Peyer's patch (tissue), 4 donors: Measurements from ENCODE around the gene SMAP2. TPM values are rescaled to one million over a fixed set of nuclear protein-coding genes. Genes with fewer than 3 reads are reported as not detected.

Source experiments
- DNase-seq, 3 donors: peaks; one replicate each; pipeline ENCODE4 v3.0.0-alpha.2; 2017 to 2019
- H3K27ac ChIP-seq, 4 donors: fragments of 200-600 bp; sonication (generic); one replicate each; pipeline ENCODE4 v1.5.1; 2016 to 2019
- H3K27me3 ChIP-seq, 2 donors: fragments of 200-600 bp; sonication (generic); one replicate each; pipeline ENCODE4 v1.5.1; 2019
- H3K36me3 ChIP-seq, 3 donors: fragments of 200-600 bp; sonication (generic); one replicate each; pipeline ENCODE4 v1.5.1; 2016 to 2019
- H3K4me1 ChIP-seq, 4 donors: fragments of 200-600 bp; sonication (generic); one replicate each; pipeline ENCODE4 v1.5.1; 2016 to 2019
- H3K4me3 ChIP-seq, 4 donors: fragments of 200-600 bp; sonication (generic); 1 replicate in 3 of 4; 2 replicates in 1 of 4; pipeline ENCODE4 v1.5.1; 2016 to 2019; ENCODE audit warnings: mild to moderate bottlenecking in 1 of 4
- H3K9me3 ChIP-seq, 4 donors: fragments of 200-600 bp; sonication (generic); one replicate each; pipeline ENCODE4 v1.5.1; 2016 to 2019; ENCODE audit warnings: mild to moderate bottlenecking in 1 of 4
- POLR2A ChIP-seq, 2 donors: fragments of 450-650 bp; IDR thresholded peaks; one replicate each; pipeline ENCODE4 v1.5.1; 2017; ENCODE audit warnings: antibody characterized with exemption in 2 of 2, mild to moderate bottlenecking in 2 of 2, moderate library complexity in 2 of 2
- total RNA-seq, 4 donors: library from RNA; depleted of rRNA; stranded (reverse); fragments of >200 nt; gene quantifications; one replicate each; pipeline ENCODE4 v1.1.0, GENCODE V29; 2016
- TF ChIP-seq, protein P1 (sequence below), 6 experiments: fragments of 450-650 bp in 4 of 6; fragments of 200-600 bp in 2 of 6; sonication (generic) in 1 of 6; IDR thresholded peaks; one replicate each; pipeline ENCODE4 v1.5.1; 2017 to 2019; ENCODE audit warnings: antibody characterized with exemption in 6 of 6, mild to moderate bottlenecking in 3 of 6, moderate library complexity in 1 of 6

Gene SMAP2
- total RNA-seq, 4 donors from 2014 or later = 24.7 to 170 (median 33.7) TPM

DNA sequence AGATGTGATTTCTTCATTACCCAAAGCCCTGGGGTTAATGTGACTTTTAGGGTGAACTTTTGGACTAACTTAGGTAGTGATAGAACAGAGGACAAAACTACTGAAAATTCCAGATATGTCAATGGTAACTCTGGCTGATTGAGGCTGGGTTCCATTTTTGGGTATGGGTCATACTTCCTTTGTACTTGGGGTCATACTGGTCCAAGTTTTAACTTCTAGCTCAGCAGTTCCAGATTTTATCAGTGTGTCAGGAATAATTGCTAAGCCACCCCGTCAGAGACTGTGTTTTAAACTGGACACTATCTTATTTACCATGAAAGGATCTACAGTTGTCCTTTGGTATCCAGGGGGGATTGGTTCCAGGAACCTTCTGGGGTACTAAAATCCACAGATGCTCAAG is 4.0 kb downstream of the SMAP2 start:
- no peak for DNase-seq
- peak overlapping the region in 1 of 4 donors; percentile 26 for H3K4me3 ChIP-seq
- peak overlapping the region in 1 of 4 donors; percentile 100 for H3K27ac ChIP-seq
- TF ChIP-seq POLR2A (IDR thresholded peaks at IDR 0.05) = no peak
- TF ChIP-seq, protein P1, sequence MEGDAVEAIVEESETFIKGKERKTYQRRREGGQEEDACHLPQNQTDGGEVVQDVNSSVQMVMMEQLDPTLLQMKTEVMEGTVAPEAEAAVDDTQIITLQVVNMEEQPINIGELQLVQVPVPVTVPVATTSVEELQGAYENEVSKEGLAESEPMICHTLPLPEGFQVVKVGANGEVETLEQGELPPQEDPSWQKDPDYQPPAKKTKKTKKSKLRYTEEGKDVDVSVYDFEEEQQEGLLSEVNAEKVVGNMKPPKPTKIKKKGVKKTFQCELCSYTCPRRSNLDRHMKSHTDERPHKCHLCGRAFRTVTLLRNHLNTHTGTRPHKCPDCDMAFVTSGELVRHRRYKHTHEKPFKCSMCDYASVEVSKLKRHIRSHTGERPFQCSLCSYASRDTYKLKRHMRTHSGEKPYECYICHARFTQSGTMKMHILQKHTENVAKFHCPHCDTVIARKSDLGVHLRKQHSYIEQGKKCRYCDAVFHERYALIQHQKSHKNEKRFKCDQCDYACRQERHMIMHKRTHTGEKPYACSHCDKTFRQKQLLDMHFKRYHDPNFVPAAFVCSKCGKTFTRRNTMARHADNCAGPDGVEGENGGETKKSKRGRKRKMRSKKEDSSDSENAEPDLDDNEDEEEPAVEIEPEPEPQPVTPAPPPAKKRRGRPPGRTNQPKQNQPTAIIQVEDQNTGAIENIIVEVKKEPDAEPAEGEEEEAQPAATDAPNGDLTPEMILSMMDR (IDR thresholded peaks at IDR 0.05) = no peak
- no peaks in the 10 kb centered on the region for H3K27me3 ChIP-seq
- no peaks in the 10 kb centered on the region for H3K36me3 ChIP-seq
- no peaks in the 10 kb centered on the region for H3K9me3 ChIP-seq
- peaks cover 0 to 27% (median 7%) of the 10 kb centered on the region in 4 donors for H3K4me1 ChIP-seq

DNA sequence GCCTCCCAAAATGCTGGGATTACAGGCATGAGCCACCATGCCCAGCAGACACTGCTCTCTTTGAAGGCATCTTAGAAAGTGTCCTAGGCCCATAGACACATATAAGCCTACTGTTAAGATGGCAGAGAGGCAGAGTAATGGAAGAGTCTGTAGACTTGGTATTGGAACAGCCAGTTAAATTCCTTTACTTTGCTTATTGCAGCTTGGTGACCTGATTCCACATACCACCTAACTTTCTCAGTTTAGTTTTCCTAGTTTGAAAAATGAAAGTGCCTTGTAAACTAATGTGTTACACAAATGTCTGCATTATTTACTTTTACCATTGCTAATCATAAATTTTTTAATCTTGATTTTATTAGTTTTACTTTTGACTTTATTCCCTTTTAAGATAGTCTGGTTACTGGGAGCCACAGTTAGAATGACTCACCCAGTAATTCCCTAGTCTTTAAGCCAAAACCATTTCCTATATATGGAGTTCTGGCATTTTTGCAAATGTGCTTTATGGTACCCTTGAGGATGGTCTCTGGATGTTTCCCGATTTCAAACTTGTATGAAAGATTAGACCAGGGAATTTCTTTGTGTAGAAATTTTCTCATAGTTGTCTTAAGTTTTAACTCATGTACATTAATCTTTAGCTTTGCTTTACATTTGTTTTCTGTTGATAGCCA is 6.4 kb downstream of the SMAP2 start:
- Histone ChIP-seq H3K36me3 (no peaks in the 10 kb centered on the region), H3K27me3 (no peaks in the 10 kb centered on the region), H3K9me3 (no peaks in the 10 kb centered on the region), H3K4me3 (peak overlapping the region in 1 of 4 donors; percentile 14), H3K27ac (peak overlapping the region; percentile 15 to 100 (median 65)), H3K4me1 (peaks cover 0 to 43% (median 13%) of the 10 kb centered on the region in 4 donors)
- no peak for DNase-seq
- TF ChIP-seq, protein P1 (IDR thresholded peaks at IDR 0.05) = no peak
- TF ChIP-seq POLR2A (IDR thresholded peaks at IDR 0.05) = no peak

DNA sequence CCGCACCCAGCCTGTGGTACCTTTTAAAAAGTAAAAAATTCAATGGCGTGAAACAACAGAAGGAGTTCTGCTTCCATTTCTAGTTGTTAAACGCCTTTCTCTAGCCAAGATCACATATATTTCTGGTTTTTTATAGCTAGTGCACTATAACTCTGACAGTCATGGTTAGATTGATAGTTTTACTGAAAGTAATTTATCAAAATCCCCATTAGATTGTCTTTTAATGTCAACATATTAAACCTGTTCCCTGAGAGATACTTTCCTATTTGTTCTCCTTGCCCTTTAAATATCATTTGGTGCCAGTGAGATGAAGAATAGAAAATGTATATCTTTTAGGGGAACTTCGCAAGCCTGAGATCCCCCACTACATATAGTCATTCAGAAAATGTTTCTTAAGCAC is 7.3 kb downstream of the SMAP2 start:
- Histone ChIP-seq H3K4me3 (peak overlapping the region in 3 of 4 donors; percentile 10 to 37 (median 14)), H3K27ac (peak overlapping the region; percentile 87 to 100 (median 90)), H3K4me1 (peaks cover 0 to 43% (median 11%) of the 10 kb centered on the region in 4 donors), H3K36me3 (no peaks in the 10 kb centered on the region), H3K27me3 (no peaks in the 10 kb centered on the region), H3K9me3 (no peaks in the 10 kb centered on the region)
- DNase-seq = no peak
- TF ChIP-seq, protein P1 (IDR thresholded peaks at IDR 0.05) = no peak
- TF ChIP-seq POLR2A (IDR thresholded peaks at IDR 0.05) = no peak

DNA sequence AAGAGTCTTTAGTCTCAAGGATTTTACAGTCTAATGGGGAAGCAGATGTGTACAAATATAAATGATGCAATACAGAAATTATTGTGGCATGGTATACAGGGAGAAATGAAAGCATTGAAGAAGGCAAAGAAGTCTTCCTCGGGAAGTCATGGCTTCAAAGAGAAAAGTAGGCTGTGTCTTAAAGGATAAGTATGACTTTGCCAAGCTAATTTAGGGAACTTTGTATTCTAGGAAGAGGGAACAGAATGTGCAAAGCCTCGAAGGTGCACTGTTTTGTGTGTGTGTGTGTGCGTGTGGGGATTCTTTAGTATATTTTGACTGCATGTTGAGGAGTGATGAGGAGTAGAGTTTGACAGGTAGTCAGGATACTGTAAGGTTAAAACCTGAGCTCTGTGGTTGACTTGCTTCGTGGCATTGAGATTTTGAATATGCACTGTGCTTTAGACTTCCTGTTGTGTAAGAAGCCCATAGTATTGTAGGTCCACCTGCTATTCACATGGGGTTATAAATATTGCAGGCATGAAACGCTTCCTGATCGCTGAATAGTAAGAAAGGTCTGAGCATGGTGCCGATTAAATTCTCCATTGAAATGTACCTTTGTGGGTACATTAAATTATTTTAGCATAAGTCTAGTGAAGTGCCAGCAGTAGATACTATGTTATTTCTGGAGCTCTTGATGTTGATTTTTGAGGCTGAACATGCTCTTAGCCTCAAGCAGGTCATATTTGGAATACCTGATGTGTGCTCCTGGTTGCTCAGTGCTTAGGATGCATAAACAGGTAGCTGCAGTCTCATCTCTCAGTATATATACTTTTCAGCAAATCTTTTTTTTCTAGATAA is 8.0 kb downstream of the SMAP2 start:
- peak overlapping the region; percentile 87 to 100 (median 90) for H3K27ac ChIP-seq
- no peaks in the 10 kb centered on the region for H3K36me3 ChIP-seq
- H3K9me3 ChIP-seq = no peaks in the 10 kb centered on the region
- DNase-seq = peak in 2 of 3 donors; percentile 64 to 73
- H3K27me3 ChIP-seq = no peaks in the 10 kb centered on the region
- H3K4me3 ChIP-seq = peak overlapping the region; percentile 10 to 37 (median 25)
- H3K4me1 ChIP-seq = peaks cover 0 to 37% (median 11%) of the 10 kb centered on the region in 4 donors
- peak; percentile 36 to 70 for TF ChIP-seq POLR2A (IDR thresholded peaks at IDR 0.05)
- TF ChIP-seq, protein P1 (IDR thresholded peaks at IDR 0.05) = no peak

DNA sequence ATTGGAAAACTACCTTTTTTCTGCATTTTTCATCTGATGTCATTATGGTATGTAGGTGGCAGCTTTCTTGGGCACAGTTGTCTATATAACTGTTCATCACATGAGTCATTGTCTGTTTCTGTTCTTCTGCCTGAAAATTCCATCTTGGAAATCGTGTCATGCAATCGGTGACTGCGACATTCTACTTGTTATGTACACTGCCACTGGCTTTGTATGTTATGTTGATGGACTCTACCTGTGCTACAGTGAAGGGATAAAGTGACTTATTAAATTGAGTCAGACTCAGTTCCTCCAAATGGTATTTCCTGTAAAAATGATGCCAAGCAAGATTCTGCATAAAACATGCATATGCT is 8.6 kb downstream of the SMAP2 start:
- Histone ChIP-seq H3K27me3 (no peaks in the 10 kb centered on the region), H3K4me1 (peaks cover 0 to 34% (median 11%) of the 10 kb centered on the region in 4 donors), H3K9me3 (no peaks in the 10 kb centered on the region), H3K27ac (peak overlapping the region; percentile 87 to 100 (median 90)), H3K36me3 (no peaks in the 10 kb centered on the region), H3K4me3 (peak overlapping the region; percentile 10 to 37 (median 14))
- peak in 1 of 3 donors; percentile 41 for DNase-seq
- no peak for TF ChIP-seq POLR2A (IDR thresholded peaks at IDR 0.05)
- TF ChIP-seq, protein P1 (IDR thresholded peaks at IDR 0.05) = no peak
